Activated T-cell treated with anti-CD3 and anti-CD28 coated beads for 24 hours (primary cell): Measurements from ENCODE around the gene TMEM114.

ENCODE experiments used
- DNase-seq: peaks from one replicate; pipeline ENCODE4 v3.0.0-alpha.2; 2020; ENCODE audit warnings: low read depth

TMEM114 gene

GRCh38 chr16:8611122-8611521 lies 20.8 kb upstream of the TMEM114 start:
- DNase-seq, result no peak

GRCh38 chr16:8607214-8607613 lies 16.9 kb upstream of the TMEM114 start:
- DNase-seq, result no peak

DNA sequence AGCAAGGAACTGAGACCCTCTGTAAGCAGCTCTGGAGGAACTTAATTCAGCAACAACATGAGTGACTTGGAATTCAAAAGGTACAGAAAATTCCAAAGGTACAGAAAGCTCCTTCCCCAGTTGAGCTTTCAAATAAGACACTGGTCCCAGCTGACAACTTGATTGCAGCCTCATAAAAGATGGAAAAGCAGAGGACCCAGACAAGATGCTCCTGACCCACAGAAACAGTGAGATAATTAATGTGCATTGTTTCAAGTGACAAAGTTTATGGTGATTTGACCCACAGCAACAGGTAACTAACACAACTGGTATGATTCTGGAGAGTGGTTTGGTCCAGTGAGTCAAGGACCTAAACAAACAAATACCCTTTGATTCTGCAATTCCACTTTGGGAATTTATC lies 15.2 kb upstream of the TMEM114 start:
- no peak for DNase-seq

GRCh38 chr16:8600144-8600775 lies 9.9 kb upstream of the TMEM114 start:
- DNase-seq, result no peak

DNA sequence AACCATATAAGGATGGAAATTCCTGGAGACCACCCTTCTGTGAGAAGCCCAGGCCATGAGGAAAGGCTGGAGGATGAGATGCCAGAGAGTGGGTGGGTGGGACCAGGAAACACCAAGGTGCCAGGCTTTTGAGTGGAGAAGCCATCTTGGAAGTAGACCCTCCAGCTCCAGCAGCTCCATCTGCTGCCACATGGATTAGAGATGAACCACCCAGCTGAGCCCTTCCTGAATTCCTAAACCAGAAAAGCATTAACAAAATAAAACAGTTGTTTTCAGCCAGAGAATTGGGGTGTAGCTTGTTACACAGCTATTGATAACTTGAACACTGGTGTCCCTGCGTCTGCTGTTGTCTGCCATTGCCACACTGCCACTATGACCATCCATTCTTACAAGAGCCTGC lies 6.3 kb upstream of the TMEM114 start:
- no peak for DNase-seq

DNA sequence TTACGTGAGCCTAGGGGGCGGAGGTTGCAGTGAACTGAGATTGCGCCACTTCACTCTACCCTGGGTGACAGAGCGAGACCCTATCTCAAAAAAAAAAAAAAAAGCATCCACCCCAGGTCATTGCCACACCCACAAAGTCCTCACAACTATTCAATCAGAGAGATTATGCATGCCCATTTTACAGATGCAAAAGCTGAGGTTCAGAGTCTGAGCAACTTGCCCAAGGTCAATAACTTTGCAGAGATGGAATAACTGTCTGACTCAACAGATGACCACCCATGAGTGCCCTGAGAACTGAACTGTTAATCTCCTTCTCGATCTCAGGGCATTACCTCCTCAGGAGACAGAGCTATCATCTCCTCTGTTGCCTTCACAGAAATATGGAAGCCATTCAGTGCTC lies 5.5 kb upstream of the TMEM114 start:
- no peak for DNase-seq

GRCh38 chr16:8594149-8594666 lies 3.9 kb upstream of the TMEM114 start:
- DNase-seq, result no peak

DNA sequence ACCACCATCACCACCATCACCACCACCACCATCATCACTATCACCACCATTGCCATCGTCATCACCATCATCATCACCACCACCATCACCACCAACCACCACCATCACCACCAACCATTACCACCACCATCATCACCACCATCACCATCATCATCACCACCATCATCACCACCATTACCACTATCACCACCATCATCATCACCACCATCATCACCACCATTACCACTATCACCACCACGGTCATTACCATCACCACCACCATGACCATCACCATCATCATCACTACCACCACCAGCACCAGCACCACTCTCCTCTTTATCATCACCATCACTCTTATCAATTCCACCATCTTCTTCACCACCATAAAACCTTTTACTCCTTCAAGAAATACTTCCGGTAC lies 1.1 kb upstream of the TMEM114 start:
- no peak for DNase-seq

DNA sequence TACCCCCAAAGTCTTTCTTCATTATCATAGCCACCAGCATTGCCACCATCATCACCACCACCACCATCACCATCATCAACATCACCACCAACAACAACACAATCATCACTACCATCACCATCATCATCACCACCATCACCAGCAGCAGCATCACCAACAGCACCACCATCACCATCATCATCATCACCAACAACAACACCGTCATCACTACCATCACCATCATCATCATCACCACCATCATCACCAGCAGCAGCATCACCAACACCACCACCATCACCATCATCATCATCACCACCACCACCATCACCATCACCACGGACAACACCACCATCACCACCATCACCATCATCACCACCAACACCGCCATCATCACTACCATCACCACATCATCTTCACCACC lies 500 bp upstream of the TMEM114 start:
- no peak for DNase-seq

GRCh38 chr16:8589057-8589899 lies 1.0 kb downstream of the TMEM114 start:
- no peak for DNase-seq

DNA sequence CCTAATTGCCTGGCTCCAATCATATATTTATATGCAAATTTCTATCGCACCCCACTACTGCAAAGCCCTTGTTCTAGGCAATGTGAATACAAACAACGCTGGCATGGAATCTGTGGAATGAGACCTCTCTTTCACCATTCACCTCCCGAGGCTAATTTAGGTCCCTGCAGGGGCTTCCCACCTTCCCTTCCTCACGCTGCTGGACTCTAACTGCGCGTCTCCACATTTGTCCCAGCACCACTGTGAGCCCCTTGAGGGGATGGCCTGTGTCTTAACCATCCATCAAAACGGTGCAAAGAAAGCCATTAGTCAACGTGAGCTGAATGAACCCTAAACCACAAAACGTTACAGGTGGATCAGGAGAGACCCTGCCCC lies 1.6 kb downstream of the TMEM114 start:
- DNase-seq, result no peak

GRCh38 chr16:8587065-8587464 lies 3.2 kb downstream of the TMEM114 start:
- DNase-seq, result no peak

- DNase-seq, result no peak
These were observed 4.5 kb downstream of the TMEM114 start for GRCh38 chr16:8585857-8586256.

GRCh38 chr16:8585041-8585440 lies 5.3 kb downstream of the TMEM114 start:
- DNase-seq, result no peak

DNA sequence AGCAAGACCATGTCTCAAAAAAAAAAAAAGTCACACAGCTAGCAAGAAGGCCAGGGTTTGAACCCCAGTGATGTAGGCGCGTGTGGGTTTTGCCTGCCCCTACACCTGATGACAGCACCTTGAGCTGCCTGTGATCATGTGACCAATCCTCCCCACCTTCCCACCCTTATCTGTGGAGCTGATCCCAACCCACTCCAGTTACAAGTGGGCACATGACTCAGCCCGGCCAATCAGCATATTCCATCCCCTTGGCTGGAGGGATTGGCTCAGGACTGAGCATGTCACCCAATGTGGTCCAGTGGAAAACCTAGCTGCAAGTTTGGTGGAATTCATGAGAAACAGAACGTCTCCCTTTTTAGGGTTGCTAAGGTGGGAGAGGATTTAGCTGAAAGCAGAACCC lies 6.6 kb downstream of the TMEM114 start:
- no peak for DNase-seq

DNA sequence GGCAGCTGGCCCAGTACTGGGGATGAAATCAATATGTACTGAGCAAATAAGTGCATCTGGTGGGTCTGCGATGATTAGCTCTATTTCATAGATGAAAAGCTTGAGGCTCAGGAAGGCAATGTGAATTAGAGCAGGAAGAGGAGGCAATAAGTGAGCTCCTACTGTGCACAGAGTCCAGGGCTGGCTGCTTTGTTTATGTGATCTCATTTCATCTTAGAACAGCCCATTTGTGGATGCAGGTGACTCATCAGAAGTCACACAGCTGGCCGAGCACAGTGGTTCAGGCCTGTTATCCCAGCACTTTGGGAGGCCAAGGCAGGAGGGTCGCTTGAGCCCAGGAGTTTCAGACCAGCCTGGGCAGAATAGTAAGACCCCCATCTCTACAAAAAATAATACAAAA lies 7.1 kb downstream of the TMEM114 start:
- DNase-seq, result no peak

DNA sequence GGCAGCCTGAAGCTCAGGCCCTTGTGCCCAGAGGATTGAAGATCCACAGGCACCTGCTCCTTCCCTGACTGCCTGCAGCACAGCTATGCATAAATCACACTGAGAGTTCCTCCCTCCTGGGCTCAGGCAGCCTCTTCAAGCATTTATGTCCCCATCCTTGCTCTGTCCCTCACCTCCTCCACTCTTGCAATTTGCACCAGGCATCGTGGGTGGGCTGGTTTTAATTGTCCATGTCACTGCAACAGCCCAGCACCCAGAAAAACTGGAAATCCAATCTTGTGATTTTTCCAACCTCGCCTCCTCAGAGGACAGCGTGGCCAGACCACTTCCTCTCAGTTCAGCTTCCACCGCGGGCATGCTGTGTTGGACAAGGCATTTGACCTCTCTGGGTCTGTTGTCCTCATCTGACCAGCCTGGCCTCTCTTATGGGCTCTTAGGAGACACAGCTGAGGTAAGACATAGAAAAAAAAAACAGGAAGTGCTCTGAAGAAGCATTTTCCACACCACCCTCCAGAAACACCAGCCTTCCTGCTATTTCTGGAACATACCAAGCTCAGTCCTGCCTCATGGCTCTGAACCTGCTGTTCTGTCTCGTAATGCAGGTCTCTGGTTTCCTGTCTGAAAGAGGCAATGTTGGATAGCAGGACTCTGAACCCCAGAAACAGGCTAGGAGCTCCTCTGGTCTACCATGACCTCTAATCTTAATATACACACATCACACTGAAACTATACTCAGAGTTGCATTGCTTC lies 8.3 kb downstream of the TMEM114 start:
- no peak for DNase-seq

DNA sequence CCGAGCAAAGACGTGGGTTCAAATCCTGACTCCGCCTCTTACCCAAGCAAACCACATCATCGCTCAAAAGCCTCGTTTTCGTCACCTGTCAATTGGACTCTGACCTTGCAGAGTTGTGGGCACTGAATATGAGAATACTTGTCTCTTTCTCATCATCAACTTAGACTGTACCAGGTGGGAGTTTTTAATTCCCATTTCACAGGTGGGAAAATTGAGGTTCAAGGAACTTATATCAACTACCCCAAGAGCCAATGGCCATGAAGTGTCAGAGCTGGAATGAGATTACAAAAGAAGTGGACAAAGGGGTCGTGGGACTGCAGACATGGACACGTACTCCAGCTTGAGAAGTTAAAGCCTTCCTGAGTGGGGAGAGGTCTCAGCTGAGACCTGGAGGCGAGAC lies 10.8 kb downstream of the TMEM114 start:
- no peak for DNase-seq

- no peak for DNase-seq
These were observed 12.5 kb downstream of the TMEM114 start for GRCh38 chr16:8577678-8578304.

GRCh38 chr16:8576141-8577004 lies 13.9 kb downstream of the TMEM114 start:
- no peak for DNase-seq

- no peak for DNase-seq
These were observed 14.9 kb downstream of the TMEM114 start for GRCh38 chr16:8575399-8575798.
